NCI-H128 (cell line): Measurements from ENCODE around the gene HK1.

Source experiments
- DNase-seq: peaks from one replicate; lab custom pipeline; 2025; ENCODE audit not compliant: unreplicated experiment; lab: John Stamatoyannopoulos, UW

The HK1 gene

GRCh38 chr10:69416695-69417094, 138.4 kb downstream of the HK1 start, which contains the start of gene TACR2:
Gene TACR2, minus strand, starts transcription at chr10:69416918. Its CDS starts 595 bp downstream, at chr10:69416323.
- no peak for DNase-seq

- no peak for DNase-seq
Observed at GRCh38 chr10:69417542-69417941, 139.2 kb downstream of the HK1 start.

GRCh38 chr10:69418052-69418752, 139.9 kb downstream of the HK1 start:
- no peak for DNase-seq

GRCh38 chr10:69419096-69419743, 140.9 kb downstream of the HK1 start:
- DNase-seq = no peak

- no peak for DNase-seq
Observed at GRCh38 chr10:69419744-69420126, 141.4 kb downstream of the HK1 start.

- peak; percentile 0 for DNase-seq
Observed at GRCh38 chr10:69421611-69422308, 143.5 kb downstream of the HK1 start.

- DNase-seq = no peak
Observed at GRCh38 chr10:69422676-69423075, 144.4 kb downstream of the HK1 start.

GRCh38 chr10:69425041-69425440, 146.7 kb downstream of the HK1 start:
- DNase-seq = no peak

GRCh38 chr10:69425511-69426298, 147.4 kb downstream of the HK1 start:
- DNase-seq = no peak

- no peak for DNase-seq
Observed at GRCh38 chr10:69426376-69426727, 148.1 kb downstream of the HK1 start.

- no peak for DNase-seq
Observed at GRCh38 chr10:69428165-69428564, 149.9 kb downstream of the HK1 start.

- DNase-seq = no peak
Observed at GRCh38 chr10:69434169-69434568, 155.9 kb downstream of the HK1 start.

GRCh38 chr10:69434926-69435325, 156.6 kb downstream of the HK1 start:
- DNase-seq = no peak

- DNase-seq = no peak
Observed at GRCh38 chr10:69435966-69436520, 157.7 kb downstream of the HK1 start.

- no peak for DNase-seq
Observed at GRCh38 chr10:69437321-69438259, 159.3 kb downstream of the HK1 start.

- DNase-seq = no peak
Observed at GRCh38 chr10:69438536-69439349, 160.4 kb downstream of the HK1 start.

- no peak for DNase-seq
Observed at GRCh38 chr10:69439350-69439739, 161.0 kb downstream of the HK1 start.

GRCh38 chr10:69439813-69440506, 161.7 kb downstream of the HK1 start:
- DNase-seq = no peak

- no peak for DNase-seq
Observed at GRCh38 chr10:69443354-69443753, 165.1 kb downstream of the HK1 start.
